Right hindlimb (tissue), 1 donor: ENCODE measurements around the gene PARG.
"Not testable (repeated sequence)": the region's sequence is repeated elsewhere in the genome, so short reads cannot be mapped to it uniquely, and the experiment has no call there.

ENCODE experiments used
- DNase-seq: peaks from one replicate; pipeline ENCODE4 v3.0.0-alpha.2; 2018

PARG gene

DNA sequence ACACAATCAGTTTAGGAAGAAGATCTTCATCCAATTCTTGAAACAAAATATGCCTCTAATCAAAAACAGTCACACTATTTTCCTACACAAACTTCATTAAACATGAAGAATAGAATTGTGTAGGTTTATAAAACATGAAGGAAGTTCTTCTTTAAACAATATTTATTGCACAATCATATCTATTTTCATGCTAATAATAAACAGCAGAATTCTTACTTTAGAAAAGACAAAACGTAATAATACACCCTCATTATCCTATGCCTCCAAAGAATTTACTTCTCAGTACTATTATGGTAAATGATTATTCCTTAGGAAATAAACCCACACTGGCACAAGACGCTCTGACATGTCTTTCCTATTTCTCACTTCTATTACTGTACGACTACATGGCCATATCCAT is 41.4 kb downstream of the PARG start:
- DNase-seq: not testable (repeated sequence)

DNA sequence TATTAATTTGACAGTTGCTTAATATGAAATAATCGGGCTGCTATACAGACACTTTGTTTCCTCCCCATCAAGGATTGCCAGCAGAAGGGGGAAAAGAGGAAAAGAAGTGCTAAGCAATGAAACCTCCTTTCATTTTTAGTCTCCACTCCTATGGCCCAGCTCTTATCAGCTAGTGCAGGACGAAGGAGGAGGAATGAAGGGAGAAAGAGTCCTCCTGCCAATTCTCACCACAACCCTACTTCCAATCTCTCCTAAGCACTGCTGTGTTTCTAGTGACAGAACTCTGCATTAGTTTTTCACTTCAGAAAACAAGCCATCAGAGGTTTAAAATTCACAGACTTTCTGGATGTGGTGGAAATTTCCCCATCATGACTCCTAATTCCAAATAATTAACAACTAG is 41.8 kb downstream of the PARG start:
- not testable (repeated sequence) for DNase-seq

DNA sequence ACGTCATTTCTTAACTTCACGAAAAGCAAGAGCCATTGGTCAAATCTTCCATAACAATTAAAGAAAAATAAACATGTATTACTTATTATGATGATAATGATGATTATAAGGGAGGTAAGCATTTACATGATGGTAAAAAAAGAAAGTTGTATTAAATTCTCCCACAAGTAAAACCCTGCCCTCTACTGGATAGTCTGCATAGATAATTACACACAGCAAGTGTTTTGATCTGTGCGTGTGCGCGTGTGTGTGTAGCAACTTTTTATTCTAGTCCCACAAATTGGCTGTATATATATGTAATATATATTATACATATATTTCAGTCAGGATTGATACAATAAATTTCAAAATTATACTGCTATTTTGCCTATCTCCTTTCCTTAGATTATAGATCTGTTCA is 51.8 kb downstream of the PARG start:
- DNase-seq: not testable (repeated sequence)

DNA sequence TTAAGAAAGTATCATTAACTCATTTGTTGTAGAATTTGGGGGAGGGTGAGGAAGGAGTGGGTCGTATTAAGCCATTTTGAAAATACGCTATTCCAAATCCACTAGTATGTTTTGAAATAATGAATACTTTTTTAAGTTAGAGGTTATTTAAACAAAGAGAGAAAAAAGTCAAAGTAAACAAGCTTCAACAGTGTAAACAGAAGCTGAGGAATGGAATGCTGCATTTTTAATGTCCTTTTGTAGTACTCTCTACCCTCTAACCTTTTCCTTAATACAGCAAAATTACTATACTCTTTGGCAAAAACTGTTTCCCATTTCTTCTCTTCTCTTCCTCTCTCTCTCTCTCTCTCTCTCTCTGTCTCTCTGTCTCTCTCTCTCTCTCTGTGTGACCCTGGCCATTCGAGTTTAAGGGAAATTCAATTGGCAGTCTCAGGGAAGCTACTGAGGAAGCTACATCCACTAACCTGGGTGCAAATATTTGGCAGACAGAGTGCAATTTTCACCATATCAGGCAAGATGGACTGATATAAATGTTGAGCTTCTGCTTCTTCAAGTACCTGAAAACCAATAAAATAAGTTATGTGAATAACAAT is 57.0 kb downstream of the PARG start:
- not testable (repeated sequence) for DNase-seq

DNA sequence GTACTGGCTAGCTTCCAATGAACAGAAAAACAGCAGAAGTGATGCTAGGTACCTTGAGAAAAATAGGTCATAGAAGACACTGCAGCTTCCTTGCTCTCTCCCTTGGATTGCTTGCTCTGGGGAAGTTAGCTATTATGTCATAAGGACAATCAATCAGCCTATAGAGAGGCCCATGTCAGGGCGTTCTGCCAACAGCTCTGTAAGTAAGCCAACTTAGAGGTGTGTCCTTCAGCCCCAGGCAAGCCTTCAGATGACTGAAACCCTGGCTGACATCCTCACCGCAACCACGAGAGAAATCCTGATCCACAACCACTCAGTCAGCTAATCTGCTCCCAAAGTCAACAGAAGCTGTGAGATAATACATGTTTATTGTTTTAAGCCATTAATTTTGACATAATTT is 58.0 kb downstream of the PARG start:
- DNase-seq: not testable (repeated sequence)

DNA sequence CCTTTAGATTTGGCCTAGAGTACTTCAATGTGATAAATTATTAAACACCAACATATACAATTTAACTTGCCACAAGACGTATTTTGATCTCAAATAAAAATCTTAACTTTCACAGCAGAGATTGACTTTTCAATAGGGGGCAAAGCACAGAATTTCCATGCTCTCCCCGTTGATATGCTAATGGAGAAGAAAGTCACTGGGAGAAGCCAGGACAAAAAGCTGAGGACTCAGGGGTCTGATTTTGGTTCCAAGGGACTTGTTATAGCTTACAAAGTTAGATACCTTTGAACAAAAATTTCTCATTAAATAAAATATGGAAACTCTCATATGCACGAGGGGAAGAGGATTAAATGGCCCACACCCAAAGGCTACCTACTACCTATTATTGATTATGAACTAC is 59.5 kb downstream of the PARG start:
- DNase-seq: not testable (repeated sequence)

DNA sequence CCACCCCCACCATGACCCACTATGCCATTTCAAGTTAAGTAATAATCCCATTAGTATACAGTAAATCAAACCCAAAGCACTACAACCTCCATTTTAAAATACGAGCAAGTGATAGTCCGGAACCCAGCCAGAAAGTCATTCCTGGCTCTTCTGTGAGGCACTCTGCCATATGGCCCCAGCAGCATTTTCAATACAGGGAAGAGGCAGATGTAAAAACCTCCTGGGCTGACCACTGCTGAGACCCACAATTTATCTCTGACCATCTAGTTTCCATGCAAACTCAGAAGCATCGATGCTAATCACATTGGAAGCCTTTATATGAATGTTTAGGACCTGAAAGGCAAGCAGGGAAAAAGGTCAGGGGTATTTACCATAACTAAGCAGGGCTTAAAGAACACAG is 69.1 kb downstream of the PARG start:
- not testable (repeated sequence) for DNase-seq

DNA sequence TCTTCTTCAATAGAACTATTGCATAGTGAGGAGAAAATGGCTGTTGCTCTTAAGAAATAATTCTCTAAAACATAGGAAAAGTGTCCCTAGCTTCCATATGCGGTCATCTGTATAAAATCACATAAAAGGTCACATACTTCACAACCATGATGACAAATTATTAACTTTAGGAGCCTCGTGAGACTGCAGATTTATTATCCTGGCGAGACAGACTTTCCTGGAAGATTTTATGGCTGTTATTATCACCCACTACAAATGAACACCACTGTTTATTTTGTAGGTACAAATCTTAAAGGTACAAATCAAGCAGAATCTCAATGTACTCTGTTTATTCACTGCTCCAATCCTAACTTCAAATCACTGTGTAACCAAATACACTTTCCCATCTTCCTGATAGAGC is 70.4 kb downstream of the PARG start:
- DNase-seq: not testable (repeated sequence)

DNA sequence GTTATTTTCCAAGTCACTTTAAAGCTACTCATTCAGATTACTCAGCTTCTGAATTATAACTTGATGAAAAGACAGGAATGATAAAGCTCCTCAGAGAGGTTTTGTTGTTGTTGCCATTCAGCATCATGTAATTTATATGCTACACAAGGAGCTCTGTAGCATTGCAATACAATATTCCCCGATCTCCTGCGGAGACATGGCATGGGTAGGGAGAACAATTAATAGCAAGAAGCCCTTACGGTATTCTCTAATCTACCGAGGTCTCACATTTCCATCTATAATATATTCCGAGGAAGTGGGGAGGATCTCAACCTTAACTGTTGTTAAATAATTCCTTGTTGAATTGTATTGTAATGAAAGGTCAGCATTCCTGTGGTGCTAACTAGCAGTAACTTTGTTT is 81.9 kb downstream of the PARG start:
- DNase-seq: not testable (repeated sequence)

DNA sequence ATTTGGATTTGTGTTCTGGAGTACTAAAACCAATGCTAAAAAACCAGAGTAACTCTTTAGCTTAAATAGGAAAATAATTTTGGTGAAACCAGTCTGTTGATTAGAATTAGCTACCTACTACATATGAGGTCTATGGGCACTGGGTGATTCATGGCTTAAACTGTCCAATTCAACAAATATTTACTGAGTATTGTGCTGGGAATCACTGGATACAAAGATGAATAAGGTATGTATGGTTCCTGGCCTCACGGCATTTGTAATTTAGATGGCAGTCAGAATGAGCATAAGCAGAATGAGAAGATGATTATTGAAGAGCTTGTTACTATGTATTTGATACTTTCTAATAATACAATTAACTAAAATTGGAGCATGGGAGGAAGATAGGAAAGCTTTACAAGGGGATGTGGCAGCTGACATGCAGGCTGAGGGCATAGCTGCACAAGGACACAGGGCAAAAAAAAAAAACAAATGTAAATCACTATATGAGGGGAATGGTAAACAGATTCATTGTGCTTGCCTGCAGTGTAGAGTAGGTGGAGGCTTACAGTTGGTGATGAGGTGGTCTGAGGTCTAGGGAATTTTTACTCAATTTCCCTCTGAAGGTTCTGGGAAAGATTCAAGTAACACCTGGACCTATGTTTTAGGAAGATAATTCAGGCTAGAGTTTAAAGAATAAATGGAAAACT is 83.0 kb downstream of the PARG start:
- DNase-seq: not testable (repeated sequence)

DNA sequence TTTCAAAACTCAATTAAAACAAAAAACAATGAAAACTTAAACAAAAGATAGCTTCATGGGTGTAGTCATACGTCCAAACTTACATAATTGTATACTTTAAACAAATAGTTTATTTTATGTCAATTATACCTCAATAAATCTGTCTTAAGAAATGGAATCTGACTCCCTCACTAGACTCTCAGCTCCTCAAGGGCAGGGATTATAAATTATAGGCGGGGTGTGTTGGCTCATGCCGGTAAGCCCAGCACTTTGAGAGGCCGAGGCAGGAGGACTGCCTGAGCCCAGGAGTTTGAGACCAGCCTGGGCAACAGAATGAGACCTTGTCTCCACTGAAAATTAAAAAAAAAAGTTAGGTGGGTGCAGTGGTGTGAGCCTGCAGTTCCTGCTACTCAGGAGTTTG is 92.3 kb downstream of the PARG start:
- DNase-seq: not testable (repeated sequence)

DNA sequence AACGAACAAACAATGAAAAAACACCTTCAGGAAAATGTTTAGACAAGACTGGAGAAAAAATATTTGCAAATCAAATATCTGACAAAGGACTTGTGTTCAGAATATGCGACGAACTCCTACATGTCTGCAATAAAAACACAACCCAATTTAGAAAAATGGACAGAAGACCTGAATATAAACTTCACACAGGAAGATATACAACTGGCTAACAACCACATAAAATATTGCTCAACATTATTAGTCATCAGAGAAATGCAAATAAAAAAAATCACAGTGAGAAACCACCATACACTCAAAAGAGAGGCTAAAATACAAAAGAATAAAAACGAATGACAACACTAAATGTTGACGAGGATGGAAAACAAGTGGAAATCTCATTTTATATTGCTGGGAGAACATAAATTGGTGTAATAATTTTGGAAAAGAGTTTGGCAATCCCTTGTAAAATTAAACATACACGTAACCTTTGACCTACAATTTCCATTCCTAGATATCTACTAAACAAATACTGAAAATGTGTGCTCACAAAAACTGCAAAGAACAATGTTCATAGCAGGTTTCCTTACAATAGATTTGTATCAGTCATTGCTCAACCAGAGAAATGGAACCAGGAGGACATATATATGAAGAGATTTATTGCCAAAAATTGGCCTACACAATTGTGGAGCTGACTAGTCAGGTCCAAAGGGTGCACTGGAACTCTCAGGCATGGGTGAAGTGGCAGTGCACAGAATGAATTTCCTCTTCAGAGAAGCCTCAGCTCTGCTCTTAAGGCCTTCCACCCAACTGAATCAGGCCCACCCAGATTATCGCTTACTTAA is 96.8 kb downstream of the PARG start:
- DNase-seq: no peak

DNA sequence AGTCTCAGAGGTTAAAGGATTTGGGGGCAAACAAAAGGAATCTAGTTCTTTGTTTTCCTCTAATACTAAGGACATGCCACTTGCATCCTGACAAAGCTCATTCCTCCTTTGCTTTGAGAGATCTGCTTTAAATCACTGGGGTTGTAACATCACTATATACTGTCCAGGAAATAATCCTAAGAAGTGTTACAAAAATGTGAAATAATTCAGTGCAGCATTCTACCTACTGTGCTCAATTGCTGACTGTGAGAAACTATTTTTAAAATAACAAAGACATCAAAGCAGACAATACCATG is 99.5 kb downstream of the PARG start:
- DNase-seq: not testable (repeated sequence)

DNA sequence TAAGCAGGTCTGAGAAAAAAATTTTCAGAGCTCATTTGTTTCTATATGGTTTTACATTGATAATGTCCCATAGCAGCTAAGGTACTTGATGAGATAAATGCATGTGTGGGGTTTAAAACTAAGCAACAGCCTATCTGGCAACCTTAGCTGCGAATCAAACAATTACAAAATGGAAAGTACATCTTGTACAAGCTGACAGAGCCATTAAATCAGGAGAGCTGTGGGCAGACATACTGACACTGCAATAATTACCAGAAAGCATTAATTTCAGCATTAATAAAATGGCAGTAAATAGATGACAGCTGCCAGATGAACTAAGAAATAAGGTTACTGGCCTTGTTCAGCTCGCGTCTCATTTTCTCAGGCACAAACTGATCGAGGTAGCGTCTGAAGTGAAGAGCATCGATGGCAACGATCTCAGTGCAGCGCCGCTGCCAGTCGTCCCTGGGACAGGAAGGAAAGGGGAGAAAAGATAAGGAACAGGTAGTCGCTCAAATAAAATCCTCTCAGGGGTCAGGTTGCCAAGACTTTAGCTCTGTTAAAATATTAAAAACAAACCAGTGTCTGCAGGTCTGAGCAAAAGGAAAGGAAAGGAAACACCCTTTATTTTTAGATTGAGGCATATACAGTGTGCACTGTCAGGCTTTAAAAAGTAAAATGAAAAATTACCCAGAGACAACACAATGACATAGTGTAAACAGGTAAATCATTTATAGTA is 100.1 kb downstream of the PARG start:
- no peak for DNase-seq

DNA sequence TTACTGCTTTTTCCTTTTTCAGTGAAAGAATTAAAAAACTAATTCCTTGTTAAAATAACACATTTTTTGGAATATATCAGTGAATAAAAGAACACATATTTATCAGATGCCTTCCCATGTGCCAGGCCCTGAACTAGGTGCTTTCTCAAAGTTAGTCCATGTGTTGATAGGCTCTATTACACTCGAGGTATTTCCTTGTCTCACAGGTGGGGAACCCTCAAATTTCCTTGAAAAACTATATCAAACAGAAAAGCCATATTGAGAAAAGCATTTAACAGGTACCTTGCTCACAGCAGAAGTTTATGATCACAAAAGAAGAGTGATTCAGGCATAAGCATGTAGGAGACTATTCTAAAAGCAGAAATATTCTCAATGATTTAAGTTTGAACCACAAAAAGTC is 104.1 kb downstream of the PARG start:
- DNase-seq: no peak

DNA sequence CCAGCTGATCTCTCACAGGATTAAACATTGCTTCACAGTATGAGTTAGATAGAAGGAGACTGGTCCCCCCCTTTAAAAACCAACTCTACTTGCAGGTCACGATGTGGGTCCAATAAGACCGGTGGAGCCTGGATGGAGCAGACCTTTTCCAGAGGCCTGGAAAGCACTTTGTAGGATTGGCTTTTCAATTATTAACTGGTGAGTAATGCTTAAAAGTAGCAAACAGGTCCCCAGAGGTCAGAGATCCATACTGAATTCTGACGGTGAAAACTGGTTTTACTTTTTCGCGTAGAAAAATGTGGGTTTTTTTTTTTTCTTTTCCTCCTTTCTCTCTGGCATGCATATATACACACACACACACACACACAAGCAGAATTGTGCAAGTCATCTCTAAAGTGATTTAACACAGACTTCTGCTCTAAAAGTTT is 104.8 kb downstream of the PARG start:
- DNase-seq: no peak

DNA sequence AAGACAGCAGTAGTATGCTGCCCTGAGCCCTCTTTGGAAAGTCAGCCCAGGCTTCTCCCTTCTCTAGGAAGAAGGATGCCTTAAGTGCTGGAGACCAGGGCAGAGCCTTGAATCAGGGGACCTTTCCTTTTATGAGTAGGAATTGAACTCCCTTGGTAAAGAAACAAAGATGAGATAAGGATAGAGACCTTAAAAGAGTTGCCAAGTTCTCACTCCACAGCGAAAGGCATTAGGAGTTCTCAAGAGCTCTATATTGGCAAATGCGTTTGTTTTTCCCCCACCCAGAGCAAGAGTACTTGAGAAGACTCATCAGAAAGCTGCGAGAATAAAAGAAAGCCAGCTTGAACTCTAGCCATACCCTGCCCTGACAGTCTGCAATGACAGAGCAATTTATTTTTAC is 106.9 kb downstream of the PARG start:
- DNase-seq: no peak

DNA sequence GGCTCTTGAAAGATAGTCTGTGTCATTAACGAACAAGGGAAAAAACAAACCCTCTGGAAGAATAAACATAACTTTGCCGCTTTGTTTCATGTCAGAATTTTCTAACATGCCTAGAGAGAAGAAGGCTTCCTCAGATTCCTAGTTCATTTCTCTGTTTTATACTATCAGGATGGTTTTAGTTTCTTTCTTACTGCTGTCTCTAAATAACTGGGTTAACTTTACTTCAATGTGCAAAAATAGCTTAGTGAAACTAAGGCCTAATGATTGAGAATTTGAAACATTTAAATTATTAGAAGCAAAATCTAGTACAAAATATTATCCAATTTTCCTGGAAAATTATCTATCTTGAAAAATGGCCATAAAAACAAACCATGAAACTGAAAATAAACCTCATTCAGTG is 107.6 kb downstream of the PARG start:
- no peak for DNase-seq

DNA sequence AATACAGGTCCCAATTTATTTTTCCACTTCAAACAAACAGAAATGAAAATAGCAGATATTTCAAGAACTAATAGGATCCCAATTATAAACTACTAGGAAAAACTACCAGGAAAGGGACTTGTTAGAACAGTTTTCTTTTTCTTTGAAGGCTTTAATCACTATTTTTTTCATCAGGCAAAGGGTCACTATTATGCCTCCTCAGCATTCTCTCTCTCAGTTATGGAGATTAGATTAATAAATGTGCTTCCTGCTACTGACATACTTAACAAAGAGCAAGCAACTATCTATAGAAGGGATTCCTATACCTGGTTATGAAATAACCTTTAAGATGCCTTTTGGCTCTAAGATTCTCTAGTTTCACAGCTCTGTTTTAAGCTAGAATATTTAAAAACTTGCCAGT is 108.7 kb downstream of the PARG start:
- DNase-seq: no peak

DNA sequence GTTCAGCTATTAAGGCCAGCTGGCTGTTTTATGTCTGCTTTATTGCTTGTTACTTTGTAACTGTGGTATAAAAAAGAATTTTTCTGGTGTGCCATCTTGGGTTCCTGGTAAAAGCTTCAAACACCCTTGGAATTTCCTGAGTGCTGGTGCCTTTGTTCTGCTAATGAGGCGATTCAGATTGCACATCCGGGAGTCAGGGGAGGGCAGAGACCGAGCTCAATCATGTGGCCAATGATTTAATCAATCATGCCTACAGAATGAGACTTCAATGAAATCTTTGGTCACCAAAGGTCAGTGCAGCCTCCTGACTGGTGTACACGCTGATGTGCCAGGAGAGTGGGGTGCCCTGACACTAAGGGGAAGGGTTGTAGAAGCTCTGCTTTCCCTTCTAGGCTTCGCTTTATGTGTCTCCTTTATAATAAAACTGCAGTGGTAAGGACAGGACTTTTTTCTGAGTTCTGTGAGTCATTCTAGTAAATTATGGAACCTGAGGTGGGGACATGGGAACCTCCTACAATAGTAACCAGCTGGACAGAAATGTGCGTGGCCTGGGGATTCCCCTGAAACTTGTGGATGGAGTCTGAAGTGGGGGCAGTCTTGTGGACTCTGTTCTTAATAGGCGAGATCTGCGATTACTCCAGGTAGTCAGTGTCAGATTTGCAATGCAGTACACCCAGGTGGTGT is 110.3 kb downstream of the PARG start:
- no peak for DNase-seq

DNA sequence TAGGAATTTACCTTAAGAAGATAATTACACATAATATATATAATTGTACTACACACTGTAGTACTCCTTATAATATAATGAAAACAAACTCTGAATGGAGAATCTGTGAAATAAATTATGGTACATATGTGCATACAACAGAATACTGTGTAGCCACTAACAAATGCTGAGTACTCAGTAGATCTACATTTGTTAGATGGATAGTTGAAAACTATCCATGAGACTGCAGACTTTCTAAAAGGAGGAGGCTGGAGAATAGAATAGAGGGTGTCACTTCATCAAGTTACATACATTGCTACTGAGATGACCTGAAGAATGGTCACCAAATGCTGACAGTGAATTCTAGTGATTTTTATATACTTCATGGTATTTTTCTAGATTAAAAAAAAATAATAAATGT is 111.0 kb downstream of the PARG start:
- no peak for DNase-seq

DNA sequence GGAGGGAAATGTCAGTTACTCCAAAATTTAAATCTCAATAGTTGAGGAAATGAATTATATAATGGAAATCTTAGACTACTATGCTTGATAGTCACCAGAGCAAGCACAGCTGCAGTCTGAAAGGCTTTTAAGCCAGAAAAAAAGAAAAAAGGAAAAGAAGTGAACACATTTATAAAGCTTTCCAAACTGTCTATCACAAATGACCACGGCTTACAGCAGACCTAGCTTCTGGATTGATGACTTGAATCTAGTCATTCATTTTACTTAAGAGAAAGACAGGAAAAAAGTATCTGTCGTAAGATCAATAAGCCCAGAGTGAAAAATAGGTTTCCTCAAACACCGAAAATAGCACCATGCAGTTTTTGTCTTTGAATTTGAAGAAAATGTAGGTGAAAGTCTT is 111.8 kb downstream of the PARG start:
- DNase-seq: no peak

DNA sequence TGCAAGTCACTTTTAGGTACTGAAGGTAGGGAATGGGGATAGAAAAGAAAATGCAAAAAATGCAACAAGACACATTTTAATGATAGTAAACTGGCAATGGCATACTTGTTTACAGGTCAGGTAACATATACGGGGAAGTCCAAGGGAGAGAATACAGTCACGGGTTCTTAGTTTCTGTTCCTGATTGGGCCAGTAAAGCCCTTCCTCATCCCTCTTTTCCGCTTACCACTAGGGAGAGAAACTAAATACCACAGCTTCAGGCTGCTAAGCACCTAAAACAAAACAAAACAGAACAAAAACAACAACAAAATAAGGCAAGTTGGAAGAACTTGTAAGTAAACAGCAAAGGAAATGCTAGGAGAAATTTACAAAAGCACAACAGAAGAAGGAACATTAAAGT is 114.5 kb downstream of the PARG start:
- DNase-seq: no peak
